Fibroblast of pulmonary artery (primary cell): ENCODE measurements around the gene PAX8.

ENCODE experiments used
- DNase-seq: peaks from one replicate; pipeline ENCODE4 v3.0.0-alpha.2; 2010; ENCODE audit warnings: low read depth
- H3K4me3 ChIP-seq: replicated peaks from 2 replicates; pipeline ENCODE4 v1.5.1; 2011; ENCODE audit warnings: low read depth, mild to moderate bottlenecking, control low read depth, low read length, moderate library complexity
- CTCF ChIP-seq: IDR thresholded peaks from 2 replicates; pipeline ENCODE4 v1.5.1; 2011; ENCODE audit warnings: mild to moderate bottlenecking, control low read depth, low read length, inconsistent platforms; ENCODE audit errors: missing control alignments

PAX8 gene

GRCh38 chr2:113203901-113204519 is 74.7 kb downstream of the PAX8 start:
- peak; percentile 94 for TF ChIP-seq CTCF
- H3K4me3 ChIP-seq, result no peak overlapping the region
- DNase-seq, result peak; percentile 76

DNA sequence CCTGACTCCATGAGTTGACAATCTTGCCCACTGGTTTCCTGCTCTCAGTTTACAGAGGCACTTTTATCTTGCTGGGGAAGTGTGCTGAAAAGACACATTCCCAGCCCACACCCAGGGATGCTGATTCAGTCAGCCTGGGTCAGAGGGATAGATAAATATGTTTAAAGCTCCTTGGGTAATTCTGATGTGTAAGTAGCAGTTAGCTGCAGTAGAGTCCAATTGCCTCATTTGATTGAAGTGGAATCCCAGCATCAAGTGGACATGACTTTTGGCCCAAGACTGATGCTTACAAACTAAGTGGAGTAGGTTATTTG is 75.5 kb downstream of the PAX8 start:
- no peak for DNase-seq
- TF ChIP-seq CTCF, result no peak
- no peak overlapping the region for H3K4me3 ChIP-seq

GRCh38 chr2:113202305-113203216 is 76.2 kb downstream of the PAX8 start:
- no peak for TF ChIP-seq CTCF
- H3K4me3 ChIP-seq, result no peak overlapping the region
- DNase-seq, result no peak

GRCh38 chr2:113201496-113202304 is 77.0 kb downstream of the PAX8 start:
- TF ChIP-seq CTCF, result no peak
- no peak overlapping the region for H3K4me3 ChIP-seq
- no peak for DNase-seq

- H3K4me3 ChIP-seq, result no peak overlapping the region
- no peak for TF ChIP-seq CTCF
- no peak for DNase-seq
These were observed 77.8 kb downstream of the PAX8 start for GRCh38 chr2:113200736-113201490.

GRCh38 chr2:113200236-113200635 is 78.5 kb downstream of the PAX8 start:
- no peak for DNase-seq
- no peak for TF ChIP-seq CTCF
- H3K4me3 ChIP-seq, result no peak overlapping the region
